ENCODE data around the gene RPL27.

The RPL27 gene

DNA sequence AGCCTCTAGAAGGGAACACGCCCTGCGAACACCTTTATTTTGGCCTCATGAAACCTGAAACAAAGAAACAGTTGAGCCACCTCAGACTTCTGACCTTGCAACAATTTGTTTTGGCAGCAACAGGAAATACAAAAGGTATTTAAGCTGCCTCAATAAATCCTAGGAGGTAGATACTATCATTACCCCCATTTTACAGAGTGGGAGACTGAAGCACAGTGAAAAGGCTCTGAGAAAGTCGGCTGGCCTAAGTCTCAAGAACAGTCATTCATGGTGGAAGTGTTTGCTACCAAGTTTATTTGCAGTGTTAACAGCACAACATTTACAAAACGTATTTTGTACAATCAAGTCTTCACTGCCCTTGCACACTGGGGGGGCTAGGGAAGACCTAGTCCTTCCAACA, 45.8 kb downstream of the RPL27 start:
- ATAC-seq: no peak
- TF ChIP-seq, protein P1, sequence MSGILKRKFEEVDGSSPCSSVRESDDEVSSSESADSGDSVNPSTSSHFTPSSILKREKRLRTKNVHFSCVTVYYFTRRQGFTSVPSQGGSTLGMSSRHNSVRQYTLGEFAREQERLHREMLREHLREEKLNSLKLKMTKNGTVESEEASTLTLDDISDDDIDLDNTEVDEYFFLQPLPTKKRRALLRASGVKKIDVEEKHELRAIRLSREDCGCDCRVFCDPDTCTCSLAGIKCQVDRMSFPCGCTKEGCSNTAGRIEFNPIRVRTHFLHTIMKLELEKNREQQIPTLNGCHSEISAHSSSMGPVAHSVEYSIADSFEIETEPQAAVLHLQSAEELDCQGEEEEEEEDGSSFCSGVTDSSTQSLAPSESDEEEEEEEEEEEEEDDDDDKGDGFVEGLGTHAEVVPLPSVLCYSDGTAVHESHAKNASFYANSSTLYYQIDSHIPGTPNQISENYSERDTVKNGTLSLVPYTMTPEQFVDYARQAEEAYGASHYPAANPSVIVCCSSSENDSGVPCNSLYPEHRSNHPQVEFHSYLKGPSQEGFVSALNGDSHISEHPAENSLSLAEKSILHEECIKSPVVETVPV (CRISPR knock-in tag; IDR thresholded peaks at IDR 0.05): no peak
- TF ChIP-seq ARNTL (CRISPR knock-in tag; IDR thresholded peaks at IDR 0.05; ENCODE audit: borderline replicate concordance, low read depth): no peak
- no peak for TF ChIP-seq BACH2 (CRISPR knock-in tag; IDR thresholded peaks at IDR 0.05; ENCODE audit: borderline replicate concordance)
- TF ChIP-seq ZNF8 (CRISPR knock-in tag; IDR thresholded peaks at IDR 0.05): no peak
- no peak for TF ChIP-seq ESRRG (CRISPR knock-in tag; IDR thresholded peaks at IDR 0.05)
- no peak for TF ChIP-seq ZFP30 (CRISPR knock-in tag; IDR thresholded peaks at IDR 0.05)
- TF ChIP-seq ISL1 (CRISPR knock-in tag; IDR thresholded peaks at IDR 0.05): no peak
- no peak for TF ChIP-seq TOX (CRISPR knock-in tag; IDR thresholded peaks at IDR 0.05; ENCODE audit: borderline replicate concordance)
- TF ChIP-seq OSR1 (CRISPR knock-in tag; IDR thresholded peaks at IDR 0.05): no peak
- no peak for TF ChIP-seq CSDC2 (CRISPR knock-in tag; IDR thresholded peaks at IDR 0.05)
- TF ChIP-seq GLIS3 (CRISPR knock-in tag; IDR thresholded peaks at IDR 0.05): no peak
- TF ChIP-seq, protein P2, sequence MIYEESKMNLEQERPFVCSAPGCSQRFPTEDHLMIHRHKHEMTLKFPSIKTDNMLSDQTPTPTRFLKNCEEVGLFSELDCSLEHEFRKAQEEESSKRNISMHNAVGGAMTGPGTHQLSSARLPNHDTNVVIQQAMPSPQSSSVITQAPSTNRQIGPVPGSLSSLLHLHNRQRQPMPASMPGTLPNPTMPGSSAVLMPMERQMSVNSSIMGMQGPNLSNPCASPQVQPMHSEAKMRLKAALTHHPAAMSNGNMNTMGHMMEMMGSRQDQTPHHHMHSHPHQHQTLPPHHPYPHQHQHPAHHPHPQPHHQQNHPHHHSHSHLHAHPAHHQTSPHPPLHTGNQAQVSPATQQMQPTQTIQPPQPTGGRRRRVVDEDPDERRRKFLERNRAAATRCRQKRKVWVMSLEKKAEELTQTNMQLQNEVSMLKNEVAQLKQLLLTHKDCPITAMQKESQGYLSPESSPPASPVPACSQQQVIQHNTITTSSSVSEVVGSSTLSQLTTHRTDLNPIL (CRISPR knock-in tag; IDR thresholded peaks at IDR 0.05; ENCODE audit: low read depth): no peak
- TF ChIP-seq TCF4 (CRISPR knock-in tag; IDR thresholded peaks at IDR 0.05; ENCODE audit: borderline replicate concordance): no peak
- TF ChIP-seq, protein P3, sequence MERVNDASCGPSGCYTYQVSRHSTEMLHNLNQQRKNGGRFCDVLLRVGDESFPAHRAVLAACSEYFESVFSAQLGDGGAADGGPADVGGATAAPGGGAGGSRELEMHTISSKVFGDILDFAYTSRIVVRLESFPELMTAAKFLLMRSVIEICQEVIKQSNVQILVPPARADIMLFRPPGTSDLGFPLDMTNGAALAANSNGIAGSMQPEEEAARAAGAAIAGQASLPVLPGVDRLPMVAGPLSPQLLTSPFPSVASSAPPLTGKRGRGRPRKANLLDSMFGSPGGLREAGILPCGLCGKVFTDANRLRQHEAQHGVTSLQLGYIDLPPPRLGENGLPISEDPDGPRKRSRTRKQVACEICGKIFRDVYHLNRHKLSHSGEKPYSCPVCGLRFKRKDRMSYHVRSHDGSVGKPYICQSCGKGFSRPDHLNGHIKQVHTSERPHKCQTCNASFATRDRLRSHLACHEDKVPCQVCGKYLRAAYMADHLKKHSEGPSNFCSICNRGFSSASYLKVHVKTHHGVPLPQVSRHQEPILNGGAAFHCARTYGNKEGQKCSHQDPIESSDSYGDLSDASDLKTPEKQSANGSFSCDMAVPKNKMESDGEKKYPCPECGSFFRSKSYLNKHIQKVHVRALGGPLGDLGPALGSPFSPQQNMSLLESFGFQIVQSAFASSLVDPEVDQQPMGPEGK (CRISPR knock-in tag; IDR thresholded peaks at IDR 0.05; ENCODE audit: borderline replicate concordance): no peak
- TF ChIP-seq PPARA (CRISPR knock-in tag; IDR thresholded peaks at IDR 0.05; ENCODE audit: borderline replicate concordance): no peak
- TF ChIP-seq ZC3H10 (CRISPR knock-in tag; IDR thresholded peaks at IDR 0.05): no peak

DNA sequence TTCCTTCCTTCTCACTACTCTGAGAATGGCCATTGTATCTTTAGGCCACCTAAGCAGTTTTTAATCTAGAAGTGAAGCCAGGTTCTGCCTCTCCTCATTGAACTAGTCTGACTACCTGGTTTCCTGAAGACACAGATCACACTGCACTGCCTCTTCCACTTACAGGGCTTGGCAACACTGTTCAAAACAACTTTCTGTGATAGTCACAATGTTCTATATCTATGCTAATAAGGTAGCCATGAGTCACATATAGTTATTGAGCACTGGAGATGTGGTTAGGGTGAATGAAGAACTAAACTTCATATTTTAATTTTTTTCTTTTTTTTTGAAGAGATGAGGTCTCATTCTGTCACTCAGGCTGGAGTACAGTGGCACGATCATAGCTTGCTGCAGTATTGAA, 53.8 kb downstream of the RPL27 start:
- no peak for ATAC-seq
- TF ChIP-seq PPARA (CRISPR knock-in tag; IDR thresholded peaks at IDR 0.05; ENCODE audit: borderline replicate concordance) (no peak), BACH2 (CRISPR knock-in tag; IDR thresholded peaks at IDR 0.05; ENCODE audit: borderline replicate concordance) (no peak), GLIS3 (CRISPR knock-in tag; IDR thresholded peaks at IDR 0.05) (no peak), ZC3H10 (CRISPR knock-in tag; IDR thresholded peaks at IDR 0.05) (no peak)
- TF ChIP-seq, protein P4, sequence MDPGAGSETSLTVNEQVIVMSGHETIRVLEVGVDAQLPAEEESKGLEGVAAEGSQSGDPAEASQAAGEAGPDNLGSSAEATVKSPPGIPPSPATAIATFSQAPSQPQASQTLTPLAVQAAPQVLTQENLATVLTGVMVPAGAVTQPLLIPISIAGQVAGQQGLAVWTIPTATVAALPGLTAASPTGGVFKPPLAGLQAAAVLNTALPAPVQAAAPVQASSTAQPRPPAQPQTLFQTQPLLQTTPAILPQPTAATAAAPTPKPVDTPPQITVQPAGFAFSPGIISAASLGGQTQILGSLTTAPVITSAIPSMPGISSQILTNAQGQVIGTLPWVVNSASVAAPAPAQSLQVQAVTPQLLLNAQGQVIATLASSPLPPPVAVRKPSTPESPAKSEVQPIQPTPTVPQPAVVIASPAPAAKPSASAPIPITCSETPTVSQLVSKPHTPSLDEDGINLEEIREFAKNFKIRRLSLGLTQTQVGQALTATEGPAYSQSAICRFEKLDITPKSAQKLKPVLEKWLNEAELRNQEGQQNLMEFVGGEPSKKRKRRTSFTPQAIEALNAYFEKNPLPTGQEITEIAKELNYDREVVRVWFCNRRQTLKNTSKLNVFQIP (CRISPR knock-in tag; IDR thresholded peaks at IDR 0.05; ENCODE audit: borderline replicate concordance, low read depth): no peak
- TF ChIP-seq, protein P3 (CRISPR knock-in tag; IDR thresholded peaks at IDR 0.05; ENCODE audit: borderline replicate concordance): no peak
